Measurements from ENCODE around the gene ANKRD31.
"Not testable (repeated sequence)": the region's sequence is repeated elsewhere in the genome, so short reads cannot be mapped to it uniquely, and the experiment has no call there.

The ANKRD31 gene

GRCh38 chr5:75148051-75148450, 88.6 kb downstream of the ANKRD31 start:
- DNase-seq (ENCODE audit: low read depth), result no peak

- no peak for DNase-seq (ENCODE audit: low read depth)
These were observed 94.0 kb downstream of the ANKRD31 start for GRCh38 chr5:75142566-75143136.

GRCh38 chr5:75140277-75140676, 96.4 kb downstream of the ANKRD31 start:
- no peak for DNase-seq (ENCODE audit: low read depth)

- no peak for DNase-seq (ENCODE audit: low read depth)
These were observed 98.0 kb downstream of the ANKRD31 start for GRCh38 chr5:75138689-75139088.

GRCh38 chr5:75130818-75131349, 105.8 kb downstream of the ANKRD31 start:
- DNase-seq (ENCODE audit: low read depth), result no peak

- DNase-seq (ENCODE audit: low read depth), result no peak
These were observed 119.8 kb downstream of the ANKRD31 start for GRCh38 chr5:75116856-75117255.

GRCh38 chr5:75114311-75114710, 122.4 kb downstream of the ANKRD31 start:
- DNase-seq (ENCODE audit: low read depth), result not testable (repeated sequence)

GRCh38 chr5:75113354-75114113, 123.1 kb downstream of the ANKRD31 start:
- DNase-seq (ENCODE audit: low read depth), result no peak

- no peak for DNase-seq (ENCODE audit: low read depth)
These were observed 127.6 kb downstream of the ANKRD31 start for GRCh38 chr5:75108931-75109596.

GRCh38 chr5:75108515-75108914, 128.2 kb downstream of the ANKRD31 start:
- DNase-seq (ENCODE audit: low read depth), result no peak

GRCh38 chr5:75095956-75096355, 140.7 kb downstream of the ANKRD31 start:
- DNase-seq (ENCODE audit: low read depth), result not testable (repeated sequence)

GRCh38 chr5:75091597-75091996, 145.1 kb downstream of the ANKRD31 start:
- no peak for DNase-seq (ENCODE audit: low read depth)

GRCh38 chr5:75089662-75090061, 147.0 kb downstream of the ANKRD31 start:
- no peak for DNase-seq (ENCODE audit: low read depth)

GRCh38 chr5:75089137-75089536, 147.5 kb downstream of the ANKRD31 start:
- no peak for DNase-seq (ENCODE audit: low read depth)

GRCh38 chr5:75088648-75089047, 148.0 kb downstream of the ANKRD31 start:
- no peak for DNase-seq (ENCODE audit: low read depth)

GRCh38 chr5:75081510-75081909, 155.2 kb downstream of the ANKRD31 start:
- DNase-seq (ENCODE audit: low read depth), result no peak

- DNase-seq (ENCODE audit: low read depth), result not testable (repeated sequence)
These were observed 157.3 kb downstream of the ANKRD31 start for GRCh38 chr5:75079346-75079745.

- no peak for DNase-seq (ENCODE audit: low read depth)
These were observed 158.7 kb downstream of the ANKRD31 start for GRCh38 chr5:75078027-75078426.

GRCh38 chr5:75072061-75072460, 164.6 kb downstream of the ANKRD31 start:
- DNase-seq (ENCODE audit: low read depth), result no peak

GRCh38 chr5:75071100-75071499, 165.6 kb downstream of the ANKRD31 start:
- no peak for DNase-seq (ENCODE audit: low read depth)

GRCh38 chr5:75067434-75067833, 169.2 kb downstream of the ANKRD31 start:
- no peak for DNase-seq (ENCODE audit: low read depth)

GRCh38 chr5:75062925-75063531, 173.7 kb downstream of the ANKRD31 start:
- DNase-seq (ENCODE audit: low read depth), result no peak
